ENCODE data around the gene CYP4F2.
"Not testable (repeated sequence)": the region's sequence is repeated elsewhere in the genome, so short reads cannot be mapped to it uniquely, and the experiment has no call there.

CYP4F2 gene

DNA sequence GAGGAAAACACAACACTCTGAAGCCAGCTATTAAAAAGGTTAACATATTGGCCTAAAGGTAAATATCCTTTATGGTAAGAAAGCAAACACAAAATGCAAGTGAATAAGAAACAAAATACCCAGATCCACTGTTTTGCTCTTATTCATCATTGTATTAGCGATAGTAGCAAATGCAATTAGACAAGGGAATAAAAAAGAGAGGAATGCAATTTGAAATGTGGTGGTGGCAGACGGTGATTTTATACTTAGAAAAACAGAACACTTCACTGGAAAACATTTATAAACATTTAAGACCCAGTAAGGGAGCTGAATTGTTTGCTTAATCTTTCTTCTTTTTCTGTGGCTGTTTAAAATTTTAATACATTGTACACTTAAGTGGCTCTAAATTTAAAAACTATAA, 17.2 kb upstream of the CYP4F2 start:
- TF ChIP-seq ZFX (IDR thresholded peaks at IDR 0.05; ENCODE audit: borderline replicate concordance) = no peak
- TF ChIP-seq CTCF (IDR thresholded peaks at IDR 0.05) = no peak
- H3K27ac ChIP-seq = no peak overlapping the region

GRCh38 chr19:15913830-15914229, 16.0 kb upstream of the CYP4F2 start:
- TF ChIP-seq CTCF (IDR thresholded peaks at IDR 0.05) = no peak
- TF ChIP-seq ZFX (IDR thresholded peaks at IDR 0.05; ENCODE audit: borderline replicate concordance) = no peak
- no peak overlapping the region for H3K27ac ChIP-seq

DNA sequence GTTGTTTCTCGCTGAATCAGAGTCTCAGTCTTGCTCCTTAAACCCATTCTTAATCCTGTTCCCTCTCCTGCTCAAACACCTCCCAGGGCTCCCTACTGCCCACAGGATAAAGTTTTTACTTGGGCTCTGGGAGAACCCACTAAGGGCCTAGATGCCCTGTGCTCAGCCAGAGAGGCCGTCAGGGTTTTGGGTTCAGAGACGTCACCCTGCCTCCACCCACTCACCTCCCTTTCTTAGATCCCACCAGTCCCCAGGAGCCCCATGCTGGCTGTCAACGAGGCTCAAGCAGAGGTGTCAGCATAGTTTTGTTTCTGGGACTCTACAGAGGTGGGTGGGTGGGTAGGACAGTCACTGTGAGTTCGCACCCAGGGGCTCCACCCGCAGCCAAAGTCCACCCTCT, 15.5 kb upstream of the CYP4F2 start:
- H3K27ac ChIP-seq = no peak overlapping the region
- TF ChIP-seq ZFX (IDR thresholded peaks at IDR 0.05; ENCODE audit: borderline replicate concordance) (no peak), CTCF (IDR thresholded peaks at IDR 0.05) (no peak)

- no peak for TF ChIP-seq ZFX (IDR thresholded peaks at IDR 0.05; ENCODE audit: borderline replicate concordance)
- TF ChIP-seq CTCF (IDR thresholded peaks at IDR 0.05) = no peak
- H3K27ac ChIP-seq = no peak overlapping the region
These were observed 13.8 kb upstream of the CYP4F2 start for GRCh38 chr19:15911599-15912235.

DNA sequence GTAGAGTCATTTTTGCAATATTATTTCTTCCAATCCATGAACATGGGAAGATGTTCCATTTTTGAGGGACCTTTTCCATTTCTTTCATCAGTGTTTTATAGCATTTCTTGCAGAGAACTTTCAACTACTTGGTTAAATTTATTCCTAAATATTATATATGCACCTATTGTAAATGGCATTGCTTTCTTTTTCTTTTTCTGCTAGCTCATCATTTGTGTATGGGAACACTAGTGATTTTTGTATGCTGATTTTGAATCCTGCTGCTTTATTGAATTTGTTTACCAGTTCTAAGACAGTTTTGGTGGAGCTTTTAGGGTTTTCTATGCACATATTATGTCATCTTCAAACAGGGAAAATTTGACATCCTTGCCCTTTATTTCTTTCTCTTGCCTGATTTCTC, 7.2 kb upstream of the CYP4F2 start:
- no peak overlapping the region for H3K27ac ChIP-seq
- TF ChIP-seq ZFX (IDR thresholded peaks at IDR 0.05; ENCODE audit: borderline replicate concordance) (no peak), CTCF (IDR thresholded peaks at IDR 0.05) (no peak)

- H3K27ac ChIP-seq = not testable (repeated sequence)
These were observed 5.0 kb upstream of the CYP4F2 start for GRCh38 chr19:15902898-15903297.

GRCh38 chr19:15902254-15902653, 4.4 kb upstream of the CYP4F2 start:
- TF ChIP-seq ZFX (IDR thresholded peaks at IDR 0.05; ENCODE audit: borderline replicate concordance) = no peak
- no peak for TF ChIP-seq CTCF (IDR thresholded peaks at IDR 0.05)
- no peak overlapping the region for H3K27ac ChIP-seq

- H3K27ac ChIP-seq = no peak overlapping the region
- TF ChIP-seq ZFX (IDR thresholded peaks at IDR 0.05; ENCODE audit: borderline replicate concordance) = no peak
- no peak for TF ChIP-seq CTCF (IDR thresholded peaks at IDR 0.05)
These were observed 2.6 kb upstream of the CYP4F2 start for GRCh38 chr19:15900504-15900903.

- H3K27ac ChIP-seq = not testable (repeated sequence)
These were observed 2.2 kb upstream of the CYP4F2 start for GRCh38 chr19:15900032-15900431.

- not testable (repeated sequence) for H3K27ac ChIP-seq
These were observed 1.7 kb upstream of the CYP4F2 start for GRCh38 chr19:15899561-15899960.
